A549 (cell line): ENCODE data around the gene TNRC6A. TPM values are rescaled to one million over a fixed set of nuclear protein-coding genes. Genes with fewer than 3 reads are reported as not detected.

ENCODE experiments used
- ATAC-seq, 2 experiments: fragments of 200-7000 bp in 1 of 2; fragments of >200 bp in 1 of 2; cut with Nextera tagmentation in 1 of 2; cut with Tn5 transposase in 1 of 2; 3 replicates each; pipeline versions ENCODE4 v1.8.0 to v1.9.1; 2018 to 2020; ENCODE audit warnings: mild to moderate bottlenecking in 1 of 2, moderate library complexity in 1 of 2
- CTCF ChIA-PET: fragments of 300-600 bp; sonication (Branson Sonifier 250); formaldehyde crosslinking; extraction: SDS; loops from one replicate; lab custom pipeline; 2021; ENCODE audit warnings: antibody characterized with exemption, inconsistent platforms; lab: Yijun Ruan, JAX
- POLR2A ChIA-PET: fragments of 350-600 bp; formaldehyde crosslinking; extraction: SDS; loops from one replicate; lab custom pipeline; 2021; ENCODE audit warnings: antibody characterized with exemption, inconsistent platforms; lab: Yijun Ruan, JAX
- DNase-seq, 2 experiments: peaks; one replicate each; pipeline versions ENCODE4 v3.0.0 to v3.0.0-alpha.2; 2011 to 2016; ENCODE audit warnings: low read depth in 1 of 2, low spot score in 1 of 2
- FAIRE-seq: peaks from 2 replicates; lab custom pipeline; 2011; peaks lifted over from hg19 to GRCh38; lab: Jason Lieb, UNC
- H3K27ac ChIP-seq, 2 experiments: fragments of >200 bp; sonication (Bioruptor Twin); formaldehyde crosslinking; 3 replicates each; pipeline ENCODE4 v1.5.1; 2016 to 2017
- H3K4me1 ChIP-seq: fragments of >200 bp; sonication (Bioruptor Twin); formaldehyde crosslinking; 3 replicates; pipeline ENCODE4 v1.6.1; 2016
- H3K4me2 ChIP-seq: fragments of >200 bp; sonication (Bioruptor Twin); formaldehyde crosslinking; 3 replicates; pipeline ENCODE4 v1.6.1; 2016
- H3K4me3 ChIP-seq: fragments of >200 bp; sonication (Bioruptor Twin); formaldehyde crosslinking; 3 replicates; pipeline ENCODE4 v1.5.1; 2016
- H3K9me3 ChIP-seq: fragments of >200 bp; sonication (Bioruptor Twin); formaldehyde crosslinking; 3 replicates; pipeline ENCODE4 v1.6.1; 2016
- ATOH8 ChIP-seq: fragments of 250-450 bp; sonication (Bioruptor Pico); IDR thresholded peaks from 2 replicates; pipeline ENCODE4 v1.5.0; 2020; ENCODE audit warnings: low read depth, mild to moderate bottlenecking, moderate library complexity
- BCL3 ChIP-seq: fragments of >200 bp; sonication (Bioruptor Twin); formaldehyde crosslinking; IDR thresholded peaks from 3 replicates; pipeline ENCODE4 v1.6.1; 2016
- BHLHE40 ChIP-seq: IDR thresholded peaks from 2 replicates; pipeline ENCODE4 v1.6.1; 2012; ENCODE audit warnings: low read depth, low read length, inconsistent platforms
- EHMT2 ChIP-seq: fragments of 200-600 bp; sonication (generic); IDR thresholded peaks from 2 replicates; pipeline ENCODE4 v1.6.1; 2016; ENCODE audit warnings: antibody characterized with exemption, low read depth, mild to moderate bottlenecking, moderate library complexity
- EP300 ChIP-seq, 2 experiments: fragments of >200 bp; sonication (Bioruptor Twin); formaldehyde crosslinking; IDR thresholded peaks; 2 replicates in 1 of 2; 3 replicates in 1 of 2; pipeline ENCODE4 v1.6.1; 2016 to 2017
- FOSL2 ChIP-seq, 2 experiments: fragments of 450-650 bp in 1 of 2; fragments of >200 bp in 1 of 2; sonication (Bioruptor Twin) in 1 of 2; formaldehyde crosslinking; IDR thresholded peaks; 2 replicates each; pipeline versions ENCODE4 v1.5.0 to v1.6.1; 2016 to 2020; ENCODE audit warnings: mild to moderate bottlenecking in 1 of 2, moderate library complexity in 1 of 2
- GATA3 ChIP-seq: IDR thresholded peaks from 2 replicates; pipeline ENCODE4 v1.6.1; 2012; ENCODE audit warnings: borderline replicate concordance
- HES2 ChIP-seq: fragments of >200 bp; sonication (Bioruptor Twin); formaldehyde crosslinking; IDR thresholded peaks from 2 replicates; pipeline ENCODE4 v1.6.1; 2016
- JUN ChIP-seq, 2 experiments: fragments of >200 bp; sonication (Bioruptor Twin); formaldehyde crosslinking; IDR thresholded peaks; 2 replicates in 1 of 2; 3 replicates in 1 of 2; pipeline ENCODE4 v1.6.1; 2016 to 2017
- JUNB ChIP-seq: fragments of >200 bp; sonication (Bioruptor Twin); formaldehyde crosslinking; IDR thresholded peaks from 2 replicates; pipeline ENCODE4 v1.6.1; 2016
- KDM1A ChIP-seq: fragments of 200-600 bp; sonication (generic); IDR thresholded peaks from 2 replicates; pipeline ENCODE4 v1.6.1; 2016; ENCODE audit warnings: low read depth, mild to moderate bottlenecking
- KDM5A ChIP-seq: fragments of 200-600 bp; sonication (generic); IDR thresholded peaks from 2 replicates; pipeline ENCODE4 v1.6.1; 2016; ENCODE audit warnings: antibody characterized with exemption, mild to moderate bottlenecking
- MYC ChIP-seq: IDR thresholded peaks from 2 replicates; pipeline ENCODE4 v1.6.1; 2012; ENCODE audit warnings: mild to moderate bottlenecking, inconsistent platforms, low read length, improper control_type of control experiment, borderline replicate concordance
- NFE2L2 ChIP-seq: fragments of 150-350 bp; conservative IDR thresholded peaks from 2 replicates; pipeline ENCODE4 v1.6.1; 2014; ENCODE audit warnings: low read length
- NPAS2 ChIP-seq: fragments of 250-450 bp; sonication (Bioruptor Pico); IDR thresholded peaks from 2 replicates; pipeline ENCODE4 v1.8.0; 2022; ENCODE audit warnings: mild to moderate bottlenecking, moderate library complexity, borderline replicate concordance
- PBX3 ChIP-seq: IDR thresholded peaks from 2 replicates; pipeline ENCODE4 v1.6.1; 2012
- RARB ChIP-seq: fragments of 250-450 bp; sonication (Bioruptor Pico); IDR thresholded peaks from 2 replicates; pipeline ENCODE4 v1.8.0; 2021; ENCODE audit warnings: mild to moderate bottlenecking, moderate library complexity
- REST ChIP-seq: fragments of 200-600 bp; sonication (generic); IDR thresholded peaks from 2 replicates; pipeline ENCODE4 v1.6.1; 2016; ENCODE audit warnings: antibody characterized with exemption, mild to moderate bottlenecking, moderate library complexity
- RFX5 ChIP-seq: fragments of 450-650 bp; IDR thresholded peaks from 2 replicates; pipeline ENCODE4 v1.7.1; 2014; ENCODE audit warnings: antibody characterized with exemption, mild to moderate bottlenecking, moderate library complexity
- RNF2 ChIP-seq: fragments of 200-600 bp; sonication (generic); IDR thresholded peaks from 2 replicates; pipeline ENCODE4 v1.6.1; 2016; ENCODE audit warnings: low read depth, mild to moderate bottlenecking, antibody characterized with exemption, moderate library complexity, borderline replicate concordance
- SMC3 ChIP-seq: fragments of >200 bp; sonication (Bioruptor Twin); formaldehyde crosslinking; IDR thresholded peaks from 3 replicates; pipeline ENCODE4 v1.6.1; 2018; ENCODE audit warnings: inconsistent platforms
- TP53 ChIP-seq: fragments of 250-450 bp; sonication (Bioruptor Pico); IDR thresholded peaks from 2 replicates; pipeline ENCODE4 v1.5.0; 2021; ENCODE audit warnings: mild to moderate bottlenecking, moderate library complexity
- USF2 ChIP-seq: fragments of 450-650 bp; IDR thresholded peaks from 2 replicates; pipeline ENCODE4 v1.6.1; 2014; ENCODE audit warnings: antibody characterized with exemption
- ZFP36 ChIP-seq: fragments of 450-650 bp; IDR thresholded peaks from 2 replicates; pipeline ENCODE4 v1.6.1; 2014; ENCODE audit warnings: borderline replicate concordance; ENCODE audit not compliant: partially characterized antibody
- ZNF302 ChIP-seq: fragments of 250-450 bp; sonication (Bioruptor Pico); IDR thresholded peaks from 2 replicates; pipeline ENCODE4 v1.9.0; 2021; ENCODE audit warnings: inconsistent platforms, mild to moderate bottlenecking, moderate library complexity
- WGBS: methylation state at CpG from one replicate; pipeline ENCODE4 v1.1.6; 2017; ENCODE audit errors: missing lambda C conversion rate; 5-methylcytosine and 5-hydroxymethylcytosine counted together
- polyA plus RNA-seq, 4 experiments: library from polyadenylated mRNA; depleted of rRNA in 3 of 4; stranded (reverse); fragments of >200 nt; fragmentation: RNase III in 1 of 4; extraction: RNeasy Plus Mini Kit Qiagen cat#74134 plus additional on column Dnase treatment in 1 of 4; gene quantifications; 2 replicates in 3 of 4; 3 replicates in 1 of 4; pipeline ENCODE4 v1.2.3, GENCODE V29; 2011 to 2017

The TNRC6A gene
- polyA plus RNA-seq, 2 of the 4 experiments (the other 2 are of a cell fraction) = 26.7 to 51.6 TPM

GRCh38 chr16:24728891-24729242 is 584 bp upstream of the TNRC6A start:
- 12% methylated on average over 8 of the region's 8 CpGs for WGBS
- Histone ChIP-seq H3K9me3 (no peaks in the 10 kb centered on the region), H3K4me1 (peaks cover 23% of the 10 kb centered on the region)
- FAIRE-seq = no peak
- TF ChIP-seq RFX5 (no peak), SMC3 (no peak), PBX3 (no peak), EP300 (IDR thresholded peaks at IDR 0.05) (no peak), BCL3 (no peak), GATA3 (no peak), ZFP36 (no peak), RARB (CRISPR knock-in tag) (no peak), NPAS2 (no peak), EHMT2 (no peak), ZNF302 (CRISPR knock-in tag) (no peak), RNF2 (no peak), BHLHE40 (no peak), TP53 (no peak)
- TF ChIP-seq, all 56 proteins: peak for 0
- peak overlapping the region; percentile 90 for H3K4me3 ChIP-seq
- H3K27ac ChIP-seq = peak overlapping the region; percentile 97 to 99
- ATAC-seq (no peak; a peak in 1 of 6 replicates), DNase-seq (no peak)
- ChIA-PET POLR2A (no interaction called here), CTCF (interaction anchor here (1.1 to 1.2 kb wide), 2 partner anchors 69 to 89 kb away, joined by 4 read pairs; no protein-coding TSS in a partner anchor)
- H3K4me2 ChIP-seq = peak overlapping the region; percentile 73

GRCh38 chr16:24729951-24730815 is 732 bp downstream of the TNRC6A start:
- peak; percentile 9 to 44 for DNase-seq
- Histone ChIP-seq H3K4me3 (peak overlapping the region; percentile 90), H3K27ac (peak overlapping the region; percentile 97 to 99), H3K4me1 (peaks cover 24% of the 10 kb centered on the region), H3K4me2 (peak overlapping the region; percentile 87), H3K9me3 (no peaks in the 10 kb centered on the region)
- ATAC-seq = peak in 1 of 2 experiments; percentile 51; a peak in 3 of 6 replicates
- no peak for FAIRE-seq
- CTCF ChIA-PET = interaction anchor here (1.1 kb wide), 2 partner anchors 47 to 78 kb away, joined by 3 to 6 read pairs; no protein-coding TSS in a partner anchor
- under 1% methylated on average over 35 of the region's 61 CpGs for WGBS
- no peak for TF ChIP-seq NFE2L2
- no peak for TF ChIP-seq MYC
- peak; percentile 8 to 10; a peak in 2 of 5 replicates for TF ChIP-seq JUN (IDR thresholded peaks at IDR 0.05)
- TF ChIP-seq ATOH8 (CRISPR knock-in tag) = no peak
- TF ChIP-seq SMC3 = no peak
- no peak for TF ChIP-seq HES2
- TF ChIP-seq REST = no peak
- no peak for TF ChIP-seq TP53
- no peak for TF ChIP-seq USF2
- no peak for TF ChIP-seq FOSL2 (IDR thresholded peaks at IDR 0.05)
- TF ChIP-seq FOSL2 (CRISPR knock-in tag; IDR thresholded peaks at IDR 0.05) = no peak
- TF ChIP-seq KDM5A = 0 out of 2 replicates have a peak, but pooled peaks have one; percentile 3
- TF ChIP-seq JUNB = no peak
- TF ChIP-seq KDM1A = no peak
- no peak for TF ChIP-seq EP300 (IDR thresholded peaks at IDR 0.05)
- TF ChIP-seq BCL3 = peak; percentile 2; the same call in 1 of the 3 replicates
- POLR2A ChIA-PET = interaction anchor here (0.7 to 1.7 kb wide), 2 partner anchors 60 to 450 kb away, joined by 3 to 4 read pairs; no protein-coding TSS in a partner anchor
